Trophoblast cell (in vitro differentiated cells and primary cell): ENCODE data around the gene IFIT2.

ENCODE experiments used
- DNase-seq, 2 donors: peaks; one replicate each; pipeline ENCODE4 v3.0.0-alpha.2; 2016
- H2AFZ ChIP-seq: 2 replicates; pipeline ENCODE4 v1.6.1; 2013; ENCODE audit warnings: low read length, moderate library complexity, mild to moderate bottlenecking; ENCODE audit not compliant: insufficient read depth, poor library complexity
- H2AK5ac ChIP-seq: 2 replicates; pipeline ENCODE4 v1.6.1; 2013; ENCODE audit warnings: mild to moderate bottlenecking, low read length
- H2BK120ac ChIP-seq: 2 replicates; pipeline ENCODE4 v1.6.1; 2013; ENCODE audit warnings: low read length, mild to moderate bottlenecking, moderate library complexity; ENCODE audit not compliant: insufficient read depth, poor library complexity
- H2BK12ac ChIP-seq: 2 replicates; pipeline ENCODE4 v1.6.1; 2013; ENCODE audit warnings: mild to moderate bottlenecking, low read length, moderate library complexity
- H2BK5ac ChIP-seq: 2 replicates; pipeline ENCODE4 v1.6.1; 2013; ENCODE audit warnings: low read length, low read depth, moderate library complexity, mild to moderate bottlenecking; ENCODE audit not compliant: poor library complexity
- H3K14ac ChIP-seq: 2 replicates; pipeline ENCODE4 v1.6.1; 2013; ENCODE audit warnings: mild to moderate bottlenecking, low read length
- H3K18ac ChIP-seq: 2 replicates; pipeline ENCODE4 v1.6.1; 2013; ENCODE audit warnings: mild to moderate bottlenecking, low read length
- H3K23ac ChIP-seq: 2 replicates; pipeline ENCODE4 v1.6.1; 2013; ENCODE audit warnings: low read length
- H3K27ac ChIP-seq: 2 replicates; pipeline ENCODE4 v1.5.1; 2013; ENCODE audit warnings: low read depth, mild to moderate bottlenecking, inconsistent platforms, low read length, moderate library complexity
- H3K27me3 ChIP-seq: 2 replicates; pipeline ENCODE4 v1.6.1; 2013; ENCODE audit warnings: inconsistent platforms, mild to moderate bottlenecking, low read length, moderate library complexity; ENCODE audit not compliant: insufficient read depth
- H3K36me3 ChIP-seq, 2 experiments: 1 replicate in 1 of 2; 2 replicates in 1 of 2; pipeline ENCODE4 v1.6.1; 2013; ENCODE audit warnings: low read length in 2 of 2, mild to moderate bottlenecking in 2 of 2, moderate library complexity in 1 of 2; ENCODE audit not compliant: insufficient read depth in 2 of 2, control insufficient read depth in 1 of 2
- H3K4ac ChIP-seq: 2 replicates; pipeline ENCODE4 v1.6.1; 2013; ENCODE audit warnings: low read depth, mild to moderate bottlenecking, low read length, moderate library complexity
- H3K4me1 ChIP-seq, 2 experiments: 1 replicate in 1 of 2; 2 replicates in 1 of 2; pipeline ENCODE4 v1.6.1; 2013; ENCODE audit warnings: low read length in 2 of 2, mild to moderate bottlenecking in 2 of 2, moderate library complexity in 1 of 2; ENCODE audit not compliant: insufficient read depth in 2 of 2, control insufficient read depth in 1 of 2
- H3K4me2 ChIP-seq: 2 replicates; pipeline ENCODE4 v1.6.1; 2013; ENCODE audit warnings: inconsistent platforms, mild to moderate bottlenecking, low read length, moderate library complexity
- H3K4me3 ChIP-seq: 2 replicates; pipeline ENCODE4 v1.5.1; 2013; ENCODE audit warnings: mild to moderate bottlenecking, low read depth, low read length, inconsistent platforms
- H3K79me1 ChIP-seq: one replicate; pipeline ENCODE4 v1.6.1; 2013; ENCODE audit warnings: low read length
- H3K79me2 ChIP-seq: 2 replicates; pipeline ENCODE4 v1.6.1; 2013; ENCODE audit warnings: low read length, mild to moderate bottlenecking; ENCODE audit not compliant: control insufficient read depth, insufficient read depth, poor library complexity
- H3K9ac ChIP-seq: 2 replicates; pipeline ENCODE4 v1.6.1; 2013; ENCODE audit warnings: mild to moderate bottlenecking, low read length
- H3K9me3 ChIP-seq: 2 replicates; pipeline ENCODE4 v1.6.1; 2013; ENCODE audit warnings: low read depth, mild to moderate bottlenecking, control low read depth, inconsistent platforms, low read length; ENCODE audit not compliant: insufficient read depth
- H4K12ac ChIP-seq: 2 replicates; pipeline ENCODE4 v1.6.1; 2013; ENCODE audit warnings: low read depth, mild to moderate bottlenecking, low read length, moderate library complexity
- H4K8ac ChIP-seq: 2 replicates; pipeline ENCODE4 v1.6.1; 2013; ENCODE audit warnings: low read depth, mild to moderate bottlenecking, low read length, moderate library complexity
- H4K91ac ChIP-seq: one replicate; pipeline ENCODE4 v1.6.1; 2013; ENCODE audit warnings: low read depth, mild to moderate bottlenecking, low read length, moderate library complexity
- WGBS: extraction: QIAGEN DNeasy Blood & Tissue Kit; methylation state at CpG from one replicate; pipeline ENCODE4 v1.1.7; 2013; ENCODE audit warnings: missing lambda C conversion rate; ENCODE audit not compliant: insufficient read length, insufficient coverage; ENCODE audit errors: extremely low coverage; 5-methylcytosine and 5-hydroxymethylcytosine counted together

IFIT2 gene

DNA sequence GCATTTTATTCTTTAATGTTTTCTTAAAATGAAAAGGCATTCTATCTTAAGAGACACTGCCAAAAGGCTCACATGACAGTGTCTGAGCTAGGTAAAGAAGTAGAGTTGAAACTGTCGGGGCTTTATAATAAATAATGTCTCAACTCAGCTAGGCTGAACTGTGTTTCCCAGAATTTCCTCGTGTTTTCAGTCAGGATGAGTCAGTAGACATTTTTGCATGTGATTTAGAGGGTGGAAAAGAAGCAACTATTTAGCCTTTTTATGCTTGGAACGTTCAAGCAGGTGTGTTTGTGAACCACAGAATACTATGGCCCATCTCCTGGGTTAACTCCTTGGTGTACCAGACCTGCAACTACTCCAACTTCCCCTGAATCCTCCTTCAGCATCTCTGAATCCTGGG is 26.9 kb upstream of the IFIT2 start:
- Histone ChIP-seq H2BK5ac (no peak overlapping the region), H3K36me3 (no peaks in the 10 kb centered on the region), H4K91ac (no peak overlapping the region), H3K4ac (no peak overlapping the region), H4K12ac (no peak overlapping the region), H3K23ac (no peak overlapping the region), H3K18ac (no peak overlapping the region), H3K14ac (no peak overlapping the region), H3K9me3 (no peaks in the 10 kb centered on the region), H3K4me3 (no peak overlapping the region), H4K8ac (no peak overlapping the region), H2BK120ac (no peak overlapping the region), H3K27me3 (no peaks in the 10 kb centered on the region), H3K79me1 (peaks cover 3% of the 10 kb centered on the region), H3K4me1 (peaks cover 3% of the 10 kb centered on the region in 2 experiments), H2AK5ac (no peak overlapping the region), H2BK12ac (no peak overlapping the region), H3K27ac (no peak overlapping the region), H3K4me2 (no peak overlapping the region), H2AFZ (no peak overlapping the region), H3K9ac (no peak overlapping the region), H3K79me2 (no peaks in the 10 kb centered on the region)
- no CpG with 5 or more reads among the region's 3 CpGs for WGBS
- peak; percentile 25 to 57 for DNase-seq

DNA sequence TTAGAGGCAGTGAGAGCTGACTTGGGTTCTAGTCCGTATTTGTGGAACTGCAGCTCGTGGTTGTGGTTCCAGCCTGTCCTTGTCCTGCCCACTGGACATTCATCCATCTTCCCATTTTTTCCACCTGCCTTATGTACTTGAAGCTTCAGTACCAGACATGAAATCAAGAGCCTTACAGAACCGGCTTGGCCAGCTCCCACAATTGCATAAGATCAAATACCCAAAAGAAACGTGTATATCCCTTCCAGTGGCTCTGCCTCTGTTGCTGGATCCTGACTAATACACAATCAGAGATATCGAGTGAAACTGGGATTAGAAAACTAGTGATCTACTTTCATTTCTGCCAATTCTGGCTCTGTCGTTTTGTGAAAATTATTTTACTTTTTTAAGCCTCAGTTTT is 26.5 kb upstream of the IFIT2 start:
- H3K79me2 ChIP-seq = no peaks in the 10 kb centered on the region
- DNase-seq = peak; percentile 93 to 95
- H3K9ac ChIP-seq = no peak overlapping the region
- no peak overlapping the region for H4K8ac ChIP-seq
- no peaks in the 10 kb centered on the region for H3K27me3 ChIP-seq
- no CpG with 5 or more reads among the region's 6 CpGs for WGBS
- H2BK12ac ChIP-seq = no peak overlapping the region
- H2BK120ac ChIP-seq = no peak overlapping the region
- H3K79me1 ChIP-seq = peaks cover 3% of the 10 kb centered on the region
- H3K36me3 ChIP-seq = no peaks in the 10 kb centered on the region
- H3K18ac ChIP-seq = no peak overlapping the region
- H4K91ac ChIP-seq = no peak overlapping the region
- no peak overlapping the region for H4K12ac ChIP-seq
- H3K4me3 ChIP-seq = no peak overlapping the region
- H3K23ac ChIP-seq = no peak overlapping the region
- H3K4me2 ChIP-seq = no peak overlapping the region
- no peak overlapping the region for H3K14ac ChIP-seq
- peaks cover 3% of the 10 kb centered on the region in 2 experiments for H3K4me1 ChIP-seq
- H2AK5ac ChIP-seq = no peak overlapping the region
- H3K9me3 ChIP-seq = no peaks in the 10 kb centered on the region
- H3K4ac ChIP-seq = no peak overlapping the region
- no peak overlapping the region for H3K27ac ChIP-seq
- H2BK5ac ChIP-seq = no peak overlapping the region
- no peak overlapping the region for H2AFZ ChIP-seq

DNA sequence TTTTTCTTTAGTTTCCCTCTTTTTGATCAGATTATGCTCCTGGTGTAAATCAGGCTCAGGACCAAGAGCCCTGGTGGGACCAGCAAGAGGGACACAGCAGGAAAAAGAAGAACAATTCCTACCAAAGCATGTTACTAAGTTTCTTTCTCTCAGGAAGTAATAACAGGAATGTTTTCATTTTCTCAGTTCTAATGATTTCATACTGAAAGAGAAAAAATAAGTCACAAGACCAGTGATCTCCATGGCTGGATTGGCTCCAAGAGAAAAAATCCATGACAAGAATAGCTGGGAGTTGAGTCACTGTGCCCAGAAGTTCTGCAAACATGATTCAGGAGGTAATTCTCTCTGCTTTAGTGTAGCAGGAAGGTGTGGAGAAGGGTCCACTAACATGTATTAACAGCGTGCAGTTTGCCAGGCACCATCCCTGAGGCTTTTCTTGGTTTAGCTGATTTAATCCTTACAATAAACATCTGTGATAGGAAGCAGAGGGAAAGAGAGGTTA is 23.8 kb upstream of the IFIT2 start:
- Histone ChIP-seq H4K91ac (no peak overlapping the region), H3K79me1 (peaks cover 3% of the 10 kb centered on the region), H3K9me3 (no peaks in the 10 kb centered on the region), H2BK5ac (peak overlapping the region; percentile 84), H3K79me2 (no peaks in the 10 kb centered on the region), H4K8ac (peak overlapping the region; percentile 62), H3K27me3 (no peaks in the 10 kb centered on the region), H3K4me1 (peaks cover 3% of the 10 kb centered on the region in 2 experiments), H3K9ac (no peak overlapping the region), H3K4me2 (no peak overlapping the region), H2BK120ac (no peak overlapping the region), H2AFZ (no peak overlapping the region), H3K14ac (no peak overlapping the region), H2AK5ac (no peak overlapping the region), H2BK12ac (peak overlapping the region; percentile 44), H3K4ac (no peak overlapping the region), H3K36me3 (no peaks in the 10 kb centered on the region), H3K23ac (no peak overlapping the region), H3K27ac (peak overlapping the region; percentile 71), H4K12ac (no peak overlapping the region), H3K18ac (no peak overlapping the region), H3K4me3 (no peak overlapping the region)
- WGBS = no CpG with 5 or more reads among the region's 1 CpG
- DNase-seq = peak; percentile 61 to 75

DNA sequence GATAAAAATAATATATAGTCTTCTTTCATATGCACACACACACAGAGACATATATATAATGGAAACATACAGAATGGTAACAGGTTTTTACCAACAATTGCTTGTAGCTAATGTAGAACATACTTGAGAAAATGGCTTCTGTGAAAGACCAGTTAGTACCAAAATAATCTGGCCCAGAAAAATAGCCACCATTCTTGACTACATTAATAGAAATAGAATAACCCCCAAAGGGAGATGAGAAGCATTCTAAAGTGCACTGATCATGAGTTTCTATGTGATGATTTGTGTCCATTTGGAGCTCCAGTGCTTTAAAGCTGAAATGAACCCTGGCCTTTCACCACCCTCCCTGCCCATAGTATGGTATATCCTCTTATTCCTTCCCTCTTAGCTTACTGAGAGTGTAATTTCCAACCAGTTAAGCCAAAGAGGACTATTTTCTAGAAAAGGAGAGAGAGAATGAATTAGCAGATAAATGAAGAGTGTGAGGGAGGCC is 22.9 kb upstream of the IFIT2 start:
- Histone ChIP-seq H3K79me1 (peaks cover 4% of the 10 kb centered on the region), H2BK12ac (no peak overlapping the region), H3K23ac (no peak overlapping the region), H4K91ac (no peak overlapping the region), H3K4ac (no peak overlapping the region), H3K9ac (no peak overlapping the region), H3K27ac (no peak overlapping the region), H2AFZ (no peak overlapping the region), H3K79me2 (no peaks in the 10 kb centered on the region), H4K12ac (no peak overlapping the region), H3K27me3 (no peaks in the 10 kb centered on the region), H3K18ac (no peak overlapping the region), H3K4me1 (peaks cover 3 to 7% of the 10 kb centered on the region in 2 experiments), H3K9me3 (no peaks in the 10 kb centered on the region), H2AK5ac (no peak overlapping the region), H3K4me3 (no peak overlapping the region), H3K4me2 (no peak overlapping the region), H3K14ac (no peak overlapping the region), H2BK120ac (no peak overlapping the region), H2BK5ac (no peak overlapping the region), H4K8ac (no peak overlapping the region), H3K36me3 (no peaks in the 10 kb centered on the region)
- no peak for DNase-seq
